HG03432 (cell line): ENCODE measurements around the gene LYPD5.

ENCODE experiments used
- ATAC-seq: cut with Tn5 transposase; IDR thresholded peaks from one replicate; pipeline ENCODE4 v1.9.1; 2021; ENCODE audit warnings: mild to moderate bottlenecking, moderate library complexity; ENCODE audit not compliant: unreplicated experiment

The LYPD5 gene

DNA sequence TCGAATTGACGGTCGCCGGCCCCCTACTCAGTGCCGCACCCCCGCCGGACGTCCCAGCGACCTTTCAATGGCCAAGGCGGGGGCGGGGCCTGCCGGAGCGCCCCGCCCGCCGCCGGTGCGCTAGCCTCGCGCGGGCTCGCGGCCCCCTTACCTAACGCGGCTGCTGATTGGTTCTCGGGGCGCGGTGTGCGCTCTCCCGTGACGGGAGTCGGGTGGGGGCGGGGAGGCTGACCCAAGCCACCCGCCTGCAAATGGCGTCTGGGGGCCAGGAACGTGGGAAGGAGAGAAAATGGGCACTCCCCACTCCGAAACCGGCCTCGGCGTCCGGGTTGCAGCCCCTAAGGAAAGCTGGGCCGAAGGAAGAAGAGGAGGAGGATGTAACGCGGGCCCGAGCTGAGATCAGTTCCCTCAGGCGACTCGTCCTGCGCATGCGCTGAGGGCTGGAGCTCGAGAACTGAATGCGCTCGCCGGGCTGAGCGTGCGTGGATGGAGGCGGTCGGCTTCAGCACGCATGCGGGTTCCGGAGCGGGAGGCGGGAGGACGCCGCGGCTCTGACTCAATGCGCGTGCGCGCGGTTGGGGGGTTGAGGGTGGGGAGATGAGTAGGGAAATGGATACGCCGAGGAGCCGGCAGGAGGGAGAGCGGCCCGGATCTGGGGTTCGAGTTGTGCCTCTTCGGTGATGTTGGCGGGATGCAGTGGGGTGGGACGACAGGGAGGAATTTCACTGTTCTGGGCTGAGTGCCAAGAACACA, 47.6 kb downstream of the LYPD5 start, which contains the start of gene SMG9:
Gene SMG9, minus strand, starts transcription at position 460 of the 753 bp plus-strand sequence. CDS start 4,221 bp downstream, outside the sequence.
- peak; percentile 62 for ATAC-seq

DNA sequence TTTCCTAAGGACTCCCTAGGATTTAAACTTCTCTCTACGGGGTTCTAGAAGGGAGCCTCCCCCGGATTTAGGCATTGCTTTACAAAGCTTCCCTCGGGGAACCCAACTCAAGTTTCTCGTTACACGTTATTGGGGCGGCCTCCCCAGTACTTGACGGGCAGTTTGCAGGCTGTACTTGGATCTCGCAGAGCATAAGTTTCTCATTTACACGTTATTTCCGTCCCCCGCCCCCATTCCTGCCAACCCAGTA, 48.1 kb downstream of the LYPD5 start:
- no peak for ATAC-seq

DNA sequence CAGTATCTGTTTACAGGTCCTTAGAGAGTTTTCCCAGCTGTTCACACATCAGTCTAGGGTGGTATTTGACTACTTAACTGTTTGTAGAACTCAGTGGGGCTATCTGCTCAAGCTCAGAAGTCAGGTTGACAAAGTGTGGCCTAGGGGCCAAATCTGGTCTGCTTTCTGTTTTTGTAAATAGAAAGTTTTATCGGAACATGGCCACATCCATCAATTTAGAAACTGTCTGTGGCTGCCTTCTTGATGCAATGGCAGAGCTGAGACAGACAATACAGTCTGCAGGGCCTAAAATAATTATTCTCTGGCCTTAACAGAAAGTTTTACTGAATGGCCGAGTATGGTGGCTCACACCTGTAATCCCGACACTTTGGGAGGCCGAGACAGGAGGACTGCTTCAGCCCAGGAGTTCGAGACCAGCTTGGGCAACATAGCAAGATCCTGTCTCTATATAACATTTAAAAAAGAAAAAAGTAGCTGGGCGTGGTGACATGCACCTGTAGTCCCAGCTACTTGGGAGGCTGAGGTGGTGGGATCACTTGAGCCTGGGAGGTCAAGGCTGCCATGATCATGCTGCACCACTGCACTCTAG, 49.9 kb downstream of the LYPD5 start:
- no peak for ATAC-seq

DNA sequence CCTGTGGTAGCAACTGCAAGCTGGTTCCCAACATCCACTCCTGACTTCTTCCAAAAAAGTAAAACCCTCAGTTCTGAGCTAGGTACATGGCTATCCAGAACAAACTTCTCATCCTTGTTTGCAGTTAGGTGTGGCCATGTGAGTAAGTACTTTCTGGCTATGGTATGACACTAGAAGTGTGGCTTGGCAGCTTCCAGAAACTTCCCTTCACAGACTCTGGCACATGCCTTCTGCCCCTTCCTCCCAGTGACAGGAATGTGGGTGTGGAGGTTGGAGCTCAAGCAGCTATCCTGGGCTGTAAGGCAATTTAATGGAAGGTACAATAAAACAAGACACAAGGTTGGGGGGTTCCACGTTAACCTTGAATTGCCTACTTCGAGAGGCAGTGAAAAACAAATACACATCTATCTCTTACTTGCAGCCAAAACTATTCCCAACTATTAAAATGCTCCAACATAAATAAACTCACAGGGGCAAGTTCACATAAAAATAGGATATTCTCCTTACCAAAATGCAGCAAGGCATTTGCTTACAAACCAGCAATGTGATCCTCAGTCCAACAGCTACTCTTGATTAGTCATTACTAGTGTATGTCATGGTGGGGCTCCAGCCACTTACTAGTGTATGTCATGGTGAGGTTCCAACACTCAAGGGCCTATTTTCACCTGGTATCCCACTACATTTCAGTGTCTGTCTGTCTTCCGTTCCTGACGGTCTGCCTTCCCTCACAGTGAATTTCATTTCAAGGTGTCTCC, 50.6 kb downstream of the LYPD5 start:
- no peak for ATAC-seq

DNA sequence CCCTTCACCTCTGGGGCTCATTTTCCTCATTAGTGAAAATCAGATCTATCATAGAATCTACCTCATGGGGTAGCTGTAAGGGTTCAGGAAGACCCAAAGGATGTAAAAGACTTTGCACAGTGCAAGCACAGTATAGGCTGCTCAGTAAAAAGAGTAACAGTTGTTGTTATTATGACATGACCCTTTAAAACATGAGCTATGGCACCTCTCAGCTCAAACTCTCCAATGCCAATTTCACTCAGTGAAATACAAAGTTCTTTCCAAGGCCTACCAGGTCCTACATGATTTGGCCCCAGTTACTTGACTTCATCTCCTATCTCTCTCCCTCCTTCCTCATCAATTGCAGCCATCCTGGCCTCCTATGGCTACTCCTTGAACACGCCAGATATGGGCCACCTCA, 52.3 kb downstream of the LYPD5 start:
- ATAC-seq = no peak

DNA sequence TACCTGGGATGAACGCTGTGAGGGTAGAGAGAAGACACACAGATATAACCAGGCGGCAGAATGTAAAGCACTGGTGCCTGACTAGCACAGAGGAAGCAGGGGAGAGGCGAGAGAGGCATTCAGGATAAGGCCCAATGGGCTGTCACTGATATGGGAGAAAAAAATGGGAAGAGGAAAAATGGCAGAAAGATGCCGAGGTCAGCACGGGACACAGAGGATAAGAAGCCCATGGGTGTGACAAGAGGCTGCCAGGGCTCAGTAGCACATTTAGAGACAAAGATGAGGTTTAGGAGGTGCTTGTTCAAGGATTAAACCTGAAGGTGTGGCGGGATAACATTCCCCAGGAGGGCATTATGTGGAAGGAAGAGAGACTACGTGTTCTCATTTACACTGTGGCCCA, 53.1 kb downstream of the LYPD5 start:
- no peak for ATAC-seq

DNA sequence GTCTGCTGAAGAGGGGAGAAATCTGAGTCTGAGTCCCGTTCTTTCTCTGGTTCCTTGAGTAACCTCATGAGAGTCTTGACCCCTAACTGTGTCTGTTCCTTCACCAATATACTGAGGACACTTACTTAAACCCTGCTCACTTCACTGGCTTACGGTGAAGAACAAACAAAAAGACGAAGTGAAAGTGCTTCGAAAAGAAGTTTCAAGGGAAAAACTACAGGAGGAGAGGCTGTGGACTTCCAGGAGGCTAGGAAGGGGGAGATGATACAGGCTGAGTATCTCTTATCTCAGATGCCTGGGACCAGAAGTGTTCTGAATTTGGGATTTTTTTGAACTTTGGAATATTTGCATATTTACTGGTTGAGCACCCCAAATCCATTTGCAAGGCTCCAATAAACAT, 53.6 kb downstream of the LYPD5 start:
- no peak for ATAC-seq

DNA sequence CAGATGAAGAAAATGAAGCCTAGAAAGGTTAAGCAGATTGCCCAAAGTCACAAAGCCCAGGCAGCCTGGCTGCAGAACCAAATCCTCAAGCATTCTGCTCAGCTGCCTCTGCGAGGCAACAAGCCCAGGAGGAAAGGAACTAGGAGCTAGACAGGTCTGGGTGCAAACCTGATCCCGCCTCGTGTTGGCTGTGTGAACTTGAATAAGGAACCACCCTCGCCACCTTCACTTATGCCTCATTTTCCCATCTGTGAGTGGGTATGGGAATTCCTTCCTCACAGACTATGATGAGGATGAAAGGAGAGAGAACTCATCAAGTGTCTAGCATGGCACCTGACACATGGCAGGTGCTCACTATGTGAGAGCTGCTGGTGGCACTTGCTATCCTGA, 54.0 kb downstream of the LYPD5 start:
- ATAC-seq = no peak

DNA sequence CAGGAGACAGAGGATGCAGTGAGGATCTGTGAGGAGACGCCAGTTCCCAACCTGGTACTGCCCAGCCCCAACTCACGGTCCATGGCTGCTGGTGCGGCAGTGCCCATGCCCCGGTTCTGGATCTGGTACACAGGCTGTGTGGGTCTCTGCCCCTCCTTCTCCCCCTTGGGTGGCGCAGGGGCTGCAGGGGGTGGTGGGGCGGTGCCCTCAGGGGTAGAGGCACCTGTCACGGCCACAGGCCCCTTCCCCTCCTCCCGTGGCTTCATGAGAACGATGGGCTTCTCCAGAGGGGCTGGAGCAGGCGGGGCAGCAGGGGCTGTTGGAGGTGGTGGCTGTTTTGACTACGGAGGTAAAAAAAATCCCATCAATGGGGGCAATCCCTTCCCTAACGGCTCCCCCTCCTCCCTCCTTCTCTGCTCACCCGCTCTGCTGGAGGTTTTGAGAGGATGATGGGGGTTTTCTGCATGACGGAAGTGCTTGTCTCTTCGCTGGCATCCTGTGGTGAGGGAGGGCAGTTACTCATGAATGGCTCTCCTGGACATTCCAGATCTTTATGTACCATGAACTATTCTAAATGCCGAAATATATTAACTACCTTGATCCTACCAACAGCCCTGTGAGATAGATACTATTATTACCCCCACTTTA, 54.6 kb downstream of the LYPD5 start:
- no peak for ATAC-seq
